ENCODE measurements around the gene MEGF6. TPM values are rescaled to one million over a fixed set of nuclear protein-coding genes. Genes with fewer than 3 reads are reported as not detected.

The MEGF6 gene
- polyA plus RNA-seq, 12 donors: 6.0 to 59.7 (median 11.5) TPM; not detected in 1

GRCh38 chr1:3555131-3555920 lies 56.0 kb downstream of the MEGF6 start:
- no peak for DNase-seq

- DNase-seq: no peak
These were observed 57.4 kb downstream of the MEGF6 start for GRCh38 chr1:3553940-3554223.

- no peak for DNase-seq
These were observed 58.0 kb downstream of the MEGF6 start for GRCh38 chr1:3553166-3553939.

- no peak for DNase-seq
These were observed 58.6 kb downstream of the MEGF6 start for GRCh38 chr1:3552751-3553150.

- no peak for DNase-seq
These were observed 59.1 kb downstream of the MEGF6 start for GRCh38 chr1:3552176-3552575.

GRCh38 chr1:3551711-3552110 lies 59.6 kb downstream of the MEGF6 start:
- no peak for DNase-seq

- DNase-seq: no peak
These were observed 60.0 kb downstream of the MEGF6 start for GRCh38 chr1:3551290-3551678.

GRCh38 chr1:3550511-3551289 lies 60.6 kb downstream of the MEGF6 start:
- DNase-seq: no peak

- DNase-seq: no peak
These were observed 62.4 kb downstream of the MEGF6 start for GRCh38 chr1:3548895-3549294.

- no peak for DNase-seq
These were observed 63.0 kb downstream of the MEGF6 start for GRCh38 chr1:3548156-3548893.

GRCh38 chr1:3547055-3548005 lies 64.0 kb downstream of the MEGF6 start:
- no peak for DNase-seq

GRCh38 chr1:3546048-3546384 lies 65.3 kb downstream of the MEGF6 start:
- DNase-seq: no peak

GRCh38 chr1:3545363-3546047 lies 65.8 kb downstream of the MEGF6 start:
- peak; percentile 53 for DNase-seq

GRCh38 chr1:3544040-3544977 lies 67.0 kb downstream of the MEGF6 start:
- DNase-seq: no peak

- no peak for DNase-seq
These were observed 68.0 kb downstream of the MEGF6 start for GRCh38 chr1:3543076-3544039.

- DNase-seq: no peak
These were observed 68.6 kb downstream of the MEGF6 start for GRCh38 chr1:3542676-3543075.

GRCh38 chr1:3541936-3542335 lies 69.4 kb downstream of the MEGF6 start:
- DNase-seq: no peak

- DNase-seq: no peak
These were observed 69.8 kb downstream of the MEGF6 start for GRCh38 chr1:3541465-3541864.

Data from muscle of arm (tissue), 12 donors.